Retinal pigment epithelial cell (primary cell): ENCODE measurements around the gene NHLH1.

Experiments used
- DNase-seq: peaks from one replicate; pipeline ENCODE4 v3.0.0-alpha.2; 2010; ENCODE audit warnings: low read depth
- H3K4me3 ChIP-seq: 2 replicates; pipeline ENCODE4 v1.5.1; 2011; ENCODE audit warnings: mild to moderate bottlenecking, low read length, control low read depth, moderate library complexity
- CTCF ChIP-seq: conservative IDR thresholded peaks from 2 replicates; pipeline ENCODE4 v1.5.1; 2011; ENCODE audit warnings: low read depth, low read length, control low read depth, inconsistent platforms

NHLH1 gene

GRCh38 chr1:160338580-160338979, 28.3 kb upstream of the NHLH1 start:
- no peak for TF ChIP-seq CTCF
- H3K4me3 ChIP-seq = no peak overlapping the region
- no peak for DNase-seq

GRCh38 chr1:160340146-160340545, 26.7 kb upstream of the NHLH1 start:
- no peak for TF ChIP-seq CTCF
- no peak overlapping the region for H3K4me3 ChIP-seq
- DNase-seq = no peak

GRCh38 chr1:160340866-160341265, 26.0 kb upstream of the NHLH1 start:
- no peak overlapping the region for H3K4me3 ChIP-seq
- no peak for DNase-seq
- no peak for TF ChIP-seq CTCF

- H3K4me3 ChIP-seq = peak overlapping the region; percentile 97
- TF ChIP-seq CTCF = no peak
- DNase-seq = no peak
Measured at GRCh38 chr1:160342526-160342925, 24.3 kb upstream of the NHLH1 start.

GRCh38 chr1:160342953-160343869, 23.7 kb upstream of the NHLH1 start, which contains the start of the genes COPA and NCSTN:
COPA (minus strand) TSS chr1:160343250; CDS start chr1:160343170, 80 bp downstream.
NCSTN (plus strand) TSS chr1:160343383; CDS start chr1:160343397, 14 bp downstream.
- peak; percentile 14 for TF ChIP-seq CTCF
- peak within 1 kb of the TSS; percentile 97 for H3K4me3 ChIP-seq
- DNase-seq = peak; percentile 87

- no peak for DNase-seq
- peak overlapping the region; percentile 97 for H3K4me3 ChIP-seq
- TF ChIP-seq CTCF = no peak
Measured at GRCh38 chr1:160344241-160344640, 22.6 kb upstream of the NHLH1 start.

GRCh38 chr1:160344936-160345335, 21.9 kb upstream of the NHLH1 start:
- no peak overlapping the region for H3K4me3 ChIP-seq
- TF ChIP-seq CTCF = no peak
- no peak for DNase-seq
